HG03520 (cell line): ENCODE measurements around the gene GNG11.
"Not testable (repeated sequence)": the region's sequence is repeated elsewhere in the genome, so short reads cannot be mapped to it uniquely, and the experiment has no call there.

Source experiments
- ATAC-seq: cut with Tn5 transposase; IDR thresholded peaks from one replicate; pipeline ENCODE4 v1.9.1; 2021; ENCODE audit warnings: mild to moderate bottlenecking, moderate library complexity; ENCODE audit not compliant: unreplicated experiment

The GNG11 gene

DNA sequence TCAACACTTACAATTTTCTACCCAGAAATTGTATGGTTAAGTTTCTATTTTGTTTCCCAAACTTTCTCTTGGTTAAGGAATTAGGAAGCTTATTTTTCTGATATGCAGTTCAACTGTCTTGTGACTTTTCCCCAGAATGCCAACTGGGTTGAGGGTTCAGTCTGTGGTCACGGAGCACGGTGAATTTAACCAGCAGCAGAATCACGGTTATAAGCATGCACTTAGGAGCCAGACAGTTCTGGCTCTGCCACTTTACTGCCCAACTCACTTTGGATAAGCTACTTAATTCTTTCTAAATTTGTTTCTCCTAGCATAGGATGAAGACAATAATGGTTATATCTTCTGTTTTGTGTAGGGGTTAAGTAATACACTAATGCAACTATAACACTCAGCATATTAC is 10.3 kb upstream of the GNG11 start:
- not testable (repeated sequence) for ATAC-seq

DNA sequence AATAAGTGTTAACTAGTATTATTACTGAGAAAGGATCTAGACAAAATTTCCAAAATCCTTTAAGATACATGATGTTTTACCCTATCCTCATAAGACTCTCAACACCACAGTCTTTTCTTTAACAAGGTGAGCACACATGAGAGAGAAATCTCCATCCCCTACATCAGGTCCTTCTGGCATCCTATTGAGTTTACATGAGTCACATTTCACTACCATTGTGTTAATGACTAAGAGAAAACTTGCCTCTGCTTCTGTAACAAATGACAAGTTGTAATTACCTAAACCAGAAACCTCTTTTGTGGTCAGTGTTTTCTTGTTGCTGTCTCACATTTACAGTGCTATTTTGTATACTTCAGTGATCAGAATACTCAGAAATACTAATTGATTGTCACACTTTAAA is 9.9 kb upstream of the GNG11 start:
- ATAC-seq: peak; percentile 63

DNA sequence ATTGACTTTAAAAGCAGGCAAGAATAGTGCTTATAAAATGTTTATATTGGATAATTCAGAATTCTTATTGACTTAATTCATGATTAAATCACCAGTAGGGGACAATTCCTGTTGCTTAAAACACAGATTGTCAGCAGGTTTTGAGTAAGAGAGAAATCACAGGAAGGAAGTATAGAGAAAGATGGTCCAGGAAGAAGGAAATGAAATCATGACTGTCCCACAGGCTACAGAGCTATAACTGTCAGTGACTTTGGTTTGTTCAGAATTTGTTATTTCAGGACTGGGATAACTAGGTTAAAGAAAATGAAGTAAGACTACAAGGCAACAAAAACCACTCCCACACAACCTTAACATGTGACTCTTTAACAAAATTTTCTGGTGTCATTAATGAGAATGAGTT is 8.3 kb upstream of the GNG11 start:
- ATAC-seq: no peak

DNA sequence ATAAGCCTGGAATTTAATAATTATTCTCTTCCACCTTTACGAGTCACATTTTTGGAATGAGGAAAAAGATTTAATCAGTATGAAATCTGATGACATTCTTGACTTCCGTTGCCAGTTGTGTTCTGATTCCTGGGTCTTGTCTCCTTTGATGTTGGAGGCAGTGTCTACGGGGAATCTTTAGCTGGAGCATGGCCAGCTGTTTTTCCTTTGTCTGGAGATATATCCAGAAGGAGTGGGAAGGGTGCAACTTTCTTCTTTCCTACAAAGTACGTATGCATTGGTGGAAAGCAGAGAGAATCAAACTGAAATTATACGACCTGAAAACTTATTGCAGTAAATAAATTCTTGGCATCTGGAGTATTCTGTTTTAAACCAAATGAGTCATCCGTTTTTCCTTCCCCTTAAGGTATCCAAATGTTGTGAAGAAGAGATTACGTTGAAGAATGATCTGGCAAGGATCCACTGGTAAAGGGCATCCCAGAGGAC is 6.9 kb upstream of the GNG11 start:
- ATAC-seq: no peak

DNA sequence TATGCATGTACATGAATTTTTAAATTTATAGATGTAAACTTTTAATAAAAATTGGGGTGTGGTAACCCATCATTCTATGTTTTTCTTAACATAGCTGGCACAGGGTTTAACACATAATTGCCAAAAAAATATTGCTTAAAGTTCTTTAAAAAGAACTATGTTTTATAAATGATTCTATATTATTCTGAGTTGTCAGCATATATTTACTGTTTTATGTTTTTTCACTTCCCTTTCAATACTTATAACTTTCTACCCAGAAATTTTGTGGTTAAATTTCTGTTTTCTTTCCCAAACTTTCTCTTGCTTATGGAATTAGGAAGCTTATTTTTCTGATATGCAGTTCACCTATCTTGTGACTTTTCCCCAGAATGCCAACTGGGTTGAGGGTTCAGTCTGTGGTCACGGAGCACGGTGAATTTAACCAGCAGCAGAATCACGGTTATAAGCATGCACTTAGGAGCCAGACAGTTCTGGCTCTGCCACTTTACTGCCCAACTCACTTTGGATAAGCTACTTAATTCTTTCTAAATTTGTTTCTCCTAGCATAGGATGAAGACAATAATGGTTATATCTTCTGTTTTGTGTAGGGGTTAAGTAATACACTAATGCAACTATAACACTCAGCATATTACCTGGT is 6.2 kb upstream of the GNG11 start:
- ATAC-seq: not testable (repeated sequence)

DNA sequence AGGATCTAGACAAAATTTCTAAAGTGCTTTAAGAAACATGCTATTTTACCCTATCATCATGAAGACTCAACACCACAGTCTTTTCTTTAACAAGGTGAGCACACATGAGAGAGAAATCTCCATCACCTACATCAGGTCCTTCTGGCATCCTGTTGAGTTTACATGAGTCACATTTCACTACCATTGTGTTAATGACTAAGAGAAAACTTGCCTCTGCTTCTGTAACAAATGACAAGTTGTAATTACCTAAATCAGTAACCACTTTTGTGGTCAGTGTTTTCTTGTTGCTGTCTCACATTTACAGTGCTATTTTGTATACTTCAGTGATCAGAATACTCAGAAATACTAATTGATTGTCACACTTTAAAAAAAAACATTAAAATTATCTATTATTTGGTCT is 5.6 kb upstream of the GNG11 start:
- ATAC-seq: peak; percentile 48

DNA sequence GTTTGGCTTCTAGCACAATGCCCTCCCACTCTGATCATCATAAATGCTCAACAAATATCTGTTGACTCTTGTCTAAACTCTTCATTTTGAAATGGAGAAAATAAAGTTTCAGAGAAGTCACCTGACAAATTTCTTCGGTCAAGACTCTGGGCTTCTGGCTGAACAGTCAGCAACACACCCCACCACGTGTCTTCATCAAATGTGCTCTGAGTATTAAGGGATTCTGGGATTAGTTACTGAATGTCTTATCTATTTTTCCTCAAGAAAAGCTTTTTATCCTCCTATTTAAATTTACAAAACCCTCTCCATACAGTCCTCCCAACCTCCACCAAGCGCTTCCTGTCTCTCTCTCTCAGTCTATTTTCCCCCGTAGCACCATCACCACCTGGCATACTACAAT is 5.2 kb upstream of the GNG11 start:
- not testable (repeated sequence) for ATAC-seq

DNA sequence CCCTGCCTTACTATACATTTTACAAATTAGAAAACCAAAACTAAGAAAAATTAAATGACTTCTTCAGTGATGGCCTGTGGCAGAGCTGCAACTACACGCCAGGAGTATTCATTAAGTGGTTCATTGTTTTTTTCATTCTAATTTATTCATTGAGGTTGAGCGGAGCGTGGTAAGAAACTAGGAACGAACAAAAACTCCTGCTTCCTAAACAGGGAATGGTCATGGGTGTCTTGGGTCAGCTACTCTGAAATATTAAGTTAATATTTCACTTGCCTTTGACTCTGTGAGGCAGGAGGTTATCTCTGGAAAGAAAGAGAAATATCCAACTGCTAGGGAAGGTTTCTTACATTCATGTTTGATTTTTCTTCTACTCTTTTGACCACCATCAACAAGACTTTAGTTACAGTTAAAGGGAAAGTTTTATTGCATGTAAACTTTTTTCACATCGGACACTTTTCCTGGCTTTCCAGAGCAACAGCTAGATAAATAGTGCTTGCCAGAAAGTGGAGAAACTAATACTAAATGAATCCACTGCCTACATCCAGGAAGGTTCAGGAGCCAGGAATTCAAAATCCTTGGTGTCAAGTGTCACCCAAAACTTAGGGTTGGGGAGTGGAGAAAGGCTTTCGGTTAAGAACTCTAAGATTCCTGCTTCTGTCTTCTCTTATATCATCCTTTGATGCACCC is 896 bp upstream of the GNG11 start:
- ATAC-seq: no peak

DNA sequence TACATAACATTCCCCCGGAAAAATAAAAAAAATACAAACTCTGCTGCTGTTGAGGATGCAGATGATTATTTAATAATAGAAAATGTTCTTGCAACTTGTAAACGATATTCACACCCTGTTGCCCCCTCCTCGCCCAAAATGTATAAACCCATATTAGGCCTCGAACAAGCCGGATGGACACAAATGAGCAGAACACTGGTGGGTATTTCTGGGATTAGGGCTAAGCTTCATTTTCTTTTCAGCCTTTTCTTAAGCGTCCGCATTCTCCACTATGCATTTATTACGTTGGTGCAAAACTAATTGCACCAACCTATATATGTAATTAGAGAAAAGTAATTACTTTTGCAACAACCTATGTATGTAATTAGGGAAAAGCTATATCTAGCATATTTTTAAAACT is 349 bp upstream of the GNG11 start:
- no peak for ATAC-seq

DNA sequence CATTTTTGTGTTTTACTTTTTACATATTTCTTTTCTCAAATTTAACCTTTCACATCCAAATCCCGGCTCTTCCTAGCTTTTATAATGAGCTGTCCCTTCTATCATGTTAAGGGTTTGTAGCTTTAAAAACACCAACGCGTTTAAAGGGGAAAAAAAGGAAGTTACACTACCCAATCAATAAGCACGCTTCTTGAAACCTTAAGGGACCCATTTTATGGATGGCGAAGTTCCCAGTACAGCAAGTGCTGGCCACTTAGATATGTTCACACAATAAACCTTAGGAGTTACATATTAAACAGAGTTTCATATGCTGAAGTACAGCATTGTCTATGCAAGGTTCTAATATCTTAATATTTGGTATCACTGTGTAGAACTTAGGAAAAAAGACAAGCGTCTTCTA is 1.8 kb downstream of the GNG11 start:
- no peak for ATAC-seq

DNA sequence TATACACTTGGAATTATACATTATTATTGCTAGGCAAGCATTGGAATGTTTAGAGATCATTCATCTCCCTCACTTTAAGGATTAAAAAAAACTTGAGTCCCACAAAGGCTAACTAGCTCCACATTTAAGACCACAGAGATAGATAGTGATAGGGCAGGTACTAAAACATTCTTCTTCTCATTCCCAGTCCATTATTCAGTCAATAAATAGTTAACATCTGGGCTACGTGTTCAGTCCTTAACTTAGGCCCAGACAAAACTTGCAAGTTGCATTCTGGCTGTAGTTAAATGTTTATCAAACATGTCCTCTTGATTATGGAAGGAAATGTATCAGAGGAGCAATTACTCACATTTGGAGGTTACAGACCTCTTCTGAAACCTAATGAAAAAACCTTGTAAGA is 2.4 kb downstream of the GNG11 start:
- ATAC-seq: no peak

DNA sequence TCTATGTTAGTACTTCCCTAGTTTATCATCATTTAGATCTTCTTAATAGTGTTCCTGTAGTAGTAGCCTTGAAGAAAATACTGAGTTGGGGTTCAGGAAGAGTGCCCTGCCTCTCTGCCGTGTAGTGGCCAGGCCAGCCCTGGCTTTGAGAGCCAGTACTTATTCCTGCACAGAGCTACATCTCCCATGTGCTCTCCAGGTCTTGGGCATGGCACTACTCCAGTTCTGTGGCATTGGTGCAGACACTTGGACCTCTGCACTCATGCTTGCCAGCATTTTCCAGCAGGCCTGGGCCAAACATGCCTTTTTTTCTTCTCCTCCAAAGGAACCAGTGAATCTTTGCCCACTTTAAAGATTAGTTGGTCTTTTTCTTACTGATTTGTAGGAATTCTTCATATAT is 5.3 kb downstream of the GNG11 start:
- no peak for ATAC-seq

DNA sequence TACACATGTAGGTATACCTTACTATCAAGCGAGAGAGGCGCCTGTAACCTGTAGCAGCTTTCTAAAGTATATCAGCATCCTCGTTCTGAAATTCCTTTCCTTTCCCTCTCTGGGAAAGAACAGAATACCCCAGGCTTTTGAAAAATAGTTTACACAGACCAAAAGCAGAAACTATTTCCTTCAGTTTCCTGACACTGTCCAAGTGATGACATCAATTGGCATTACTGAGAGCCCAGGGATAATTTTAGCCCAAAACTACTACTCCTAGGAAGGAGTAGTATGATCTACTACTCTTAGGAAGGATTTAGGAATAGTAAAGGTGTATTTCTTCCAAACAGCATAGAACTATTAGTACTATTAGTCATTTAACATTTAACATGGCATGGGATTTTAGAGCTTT is 6.0 kb downstream of the GNG11 start:
- ATAC-seq: no peak

DNA sequence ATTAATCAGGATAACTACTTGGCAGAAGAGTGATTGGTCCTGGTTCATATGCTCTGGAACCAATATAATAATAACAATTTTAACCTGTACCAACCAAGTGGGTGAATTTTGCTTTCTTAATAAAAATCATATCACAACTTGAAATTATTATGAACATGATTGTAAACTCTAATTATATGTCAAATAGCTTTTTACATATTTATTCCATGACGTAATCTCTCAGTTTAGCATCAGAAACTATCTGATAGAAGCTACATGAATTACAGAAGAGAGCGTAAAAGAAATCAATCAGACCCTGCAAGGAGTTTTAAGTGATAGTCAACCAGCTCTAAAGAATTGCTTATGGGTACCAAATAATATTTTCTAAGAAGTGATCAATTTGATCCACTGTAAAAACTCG is 10.1 kb downstream of the GNG11 start:
- ATAC-seq: no peak

DNA sequence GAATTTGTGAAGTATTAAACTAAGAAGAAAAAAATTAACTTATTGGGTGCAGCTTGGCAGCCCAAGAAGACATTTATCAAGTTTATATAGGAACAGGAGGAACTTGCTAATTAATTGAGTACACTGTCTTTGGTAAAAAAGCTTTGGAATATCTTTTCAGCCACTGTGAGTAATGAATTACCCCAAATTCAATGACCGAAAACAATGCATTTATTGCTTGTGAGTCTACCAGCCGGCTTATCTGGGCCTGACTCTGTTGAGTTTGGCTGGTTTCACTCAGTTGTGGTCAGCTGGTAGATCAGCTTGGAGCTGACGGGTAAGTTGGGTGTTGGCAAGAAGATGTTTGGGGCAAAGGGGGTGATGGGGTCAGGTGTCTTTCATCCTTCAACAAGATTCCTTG is 11.6 kb downstream of the GNG11 start:
- ATAC-seq: no peak

DNA sequence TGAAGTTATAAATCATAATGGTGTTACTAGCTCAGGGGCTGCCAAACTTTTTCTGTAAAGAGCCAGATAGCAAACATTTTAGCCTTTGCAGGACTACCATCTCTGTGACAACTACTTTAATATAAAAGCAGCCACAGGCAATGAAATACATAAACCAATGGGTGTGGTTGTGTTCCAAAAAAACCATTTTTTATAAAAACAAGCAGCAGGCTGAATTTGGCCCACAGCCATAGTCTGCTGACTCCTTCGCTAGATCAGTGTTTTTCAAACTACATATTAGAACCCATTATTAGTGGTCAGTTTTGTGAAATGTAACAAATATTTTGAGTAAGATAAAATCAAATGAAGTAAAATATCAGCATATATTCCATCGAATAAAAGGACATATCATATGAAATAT is 13.6 kb downstream of the GNG11 start:
- no peak for ATAC-seq

DNA sequence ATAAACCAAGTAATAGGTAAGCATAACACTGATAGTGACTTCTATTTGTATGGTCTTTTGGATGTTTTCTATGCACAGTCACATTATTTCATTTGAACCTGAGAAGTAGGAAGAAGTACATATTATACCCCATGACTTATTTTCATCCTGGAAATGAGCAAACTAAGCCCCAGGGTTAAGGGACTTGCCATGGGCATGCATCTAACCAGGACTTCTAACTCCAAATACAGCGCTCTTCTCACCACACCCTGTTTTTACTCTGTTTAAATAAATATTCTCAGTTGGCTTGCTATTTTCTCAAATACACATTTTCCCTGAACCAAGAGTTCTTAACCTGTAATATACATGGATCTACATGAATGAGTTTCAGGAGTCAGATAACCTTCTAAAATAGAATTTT is 16.3 kb downstream of the GNG11 start:
- ATAC-seq: no peak

DNA sequence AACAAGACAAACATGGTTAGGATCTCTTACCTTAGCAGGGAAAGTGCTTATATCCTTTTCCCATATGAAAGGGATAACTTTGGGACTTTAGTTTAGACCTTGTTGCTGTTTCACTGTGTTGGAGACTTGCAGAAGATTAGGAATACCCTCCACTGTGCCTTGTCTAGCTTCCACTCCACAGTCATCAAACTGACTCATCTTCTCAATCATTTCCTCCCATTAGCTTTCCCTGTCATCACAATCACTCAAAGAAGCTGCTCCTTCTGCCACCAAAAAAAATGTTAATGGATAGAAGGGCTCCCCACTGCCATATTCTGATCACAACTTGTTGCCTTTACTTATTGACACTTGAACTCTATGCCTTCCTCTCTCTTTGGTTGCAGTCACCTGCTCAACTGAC is 16.8 kb downstream of the GNG11 start:
- ATAC-seq: no peak

DNA sequence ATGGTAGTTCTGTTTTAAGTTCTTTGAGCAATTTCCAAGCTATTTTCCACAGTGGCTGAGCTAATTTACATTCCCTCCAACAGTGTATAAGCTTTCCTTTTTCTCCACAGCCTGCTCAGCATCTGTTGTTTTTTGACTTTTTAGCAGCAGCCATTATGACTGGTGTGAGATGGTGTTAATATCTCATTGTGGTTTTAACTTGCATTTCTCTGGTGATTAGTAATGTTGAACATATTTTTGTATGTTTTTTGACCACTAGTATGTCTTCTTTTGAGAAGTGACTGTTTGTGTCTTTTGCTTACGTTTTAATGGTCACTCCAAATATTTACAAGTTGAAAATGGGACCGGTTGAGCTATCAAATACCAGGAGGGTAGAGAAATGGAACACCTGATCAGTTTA is 20.4 kb downstream of the GNG11 start:
- ATAC-seq: no peak

DNA sequence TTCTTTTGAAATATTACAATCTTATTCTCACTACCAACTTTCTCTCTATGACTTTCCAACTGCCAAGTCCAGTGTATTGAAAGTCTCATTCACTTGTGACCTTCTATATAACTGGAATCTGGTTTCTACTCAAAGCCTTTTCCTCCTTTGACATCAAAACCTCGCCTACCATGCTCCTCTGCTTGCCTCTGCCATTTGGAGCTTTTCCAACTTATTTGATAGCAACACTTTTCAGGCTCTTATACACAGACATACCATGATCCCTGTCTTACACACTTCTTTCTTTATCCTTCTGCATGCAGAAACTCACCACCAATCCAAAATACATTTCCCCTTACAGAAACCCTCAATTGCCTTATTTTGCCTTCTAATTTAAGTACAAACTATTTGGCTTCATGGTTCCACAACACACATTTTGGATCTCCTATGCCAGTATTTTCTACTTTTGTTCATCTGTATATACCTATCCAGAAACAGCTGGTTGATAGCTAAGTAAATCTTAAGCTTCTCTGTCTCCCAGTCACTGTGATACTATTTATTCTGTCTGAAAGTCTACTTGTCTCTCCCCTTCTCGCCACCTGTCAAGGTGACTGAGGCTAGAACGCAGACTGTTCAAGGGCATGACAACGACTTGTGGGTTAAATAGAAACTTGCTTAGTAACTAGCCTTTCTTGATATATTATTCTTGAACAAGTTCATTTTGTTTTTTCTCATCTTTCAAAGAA is 22.4 kb downstream of the GNG11 start:
- no peak for ATAC-seq

DNA sequence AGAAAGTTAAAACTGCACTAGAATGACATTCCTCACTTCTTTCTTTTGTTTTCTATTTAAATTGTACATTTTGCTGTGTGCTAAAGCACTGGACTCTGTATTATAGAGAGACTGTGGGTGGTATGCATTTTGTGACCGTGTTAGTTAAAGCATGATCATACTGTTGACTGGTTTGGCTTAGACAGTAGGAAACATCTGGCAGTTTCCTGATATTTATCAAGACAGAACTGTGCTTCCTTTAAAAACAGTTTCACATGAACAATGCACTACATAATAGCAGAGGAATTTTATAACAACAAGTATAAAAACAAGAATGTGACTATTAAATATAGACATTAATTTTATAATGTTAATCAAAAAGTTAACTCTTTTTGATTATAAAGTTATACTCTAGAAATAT is 23.1 kb downstream of the GNG11 start:
- ATAC-seq: no peak

DNA sequence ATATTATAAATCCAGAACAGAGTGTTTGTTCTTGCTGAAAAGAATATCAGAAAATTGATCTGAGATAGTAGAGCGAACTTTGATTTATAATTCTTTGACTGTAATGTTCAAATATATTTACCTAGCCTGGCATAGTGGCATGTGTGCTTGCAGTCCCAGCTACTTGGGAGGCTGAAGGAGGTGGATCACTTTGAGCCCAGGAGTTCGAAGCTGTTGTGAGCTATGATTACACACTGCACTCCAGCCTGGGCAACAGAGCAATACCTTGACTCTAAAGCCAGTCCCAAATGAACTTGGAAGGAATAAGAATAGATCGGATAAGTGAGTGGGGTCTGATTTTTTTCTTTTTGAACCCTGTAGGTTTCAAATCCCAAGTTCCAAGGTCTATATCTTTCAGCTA is 23.5 kb downstream of the GNG11 start:
- no peak for ATAC-seq
